Tibial nerve (tissue), 4 donors: Measurements from ENCODE around the gene ZDHHC11. TPM values are rescaled to one million over a fixed set of nuclear protein-coding genes. Genes with fewer than 3 reads are reported as not detected.
"Not testable (repeated sequence)": the region's sequence is repeated elsewhere in the genome, so short reads cannot be mapped to it uniquely, and the experiment has no call there.

Experiments
- DNase-seq, 2 donors: peaks; one replicate each; pipeline ENCODE4 v3.0.0-alpha.2; 2019; ENCODE audit warnings: low spot score in 2 of 2
- H3K27ac ChIP-seq, 4 donors: fragments of 200-600 bp; sonication (generic) in 3 of 4; one replicate each; pipeline ENCODE4 v1.5.1; 2017 to 2019; ENCODE audit warnings: mild to moderate bottlenecking in 1 of 4
- H3K27me3 ChIP-seq, 2 donors: fragments of 200-600 bp; sonication (generic) in 1 of 2; one replicate each; pipeline versions ENCODE4 v1.5.1 to v1.6.0; 2017 to 2019
- H3K36me3 ChIP-seq, 3 donors: fragments of 200-600 bp; sonication (generic); one replicate each; pipeline ENCODE4 v1.5.1; 2018 to 2019
- H3K4me1 ChIP-seq, 4 donors: fragments of 200-600 bp; sonication (generic) in 3 of 4; one replicate each; pipeline ENCODE4 v1.5.1; 2017 to 2019
- H3K4me3 ChIP-seq, 4 donors: fragments of 200-600 bp; sonication (generic) in 3 of 4; one replicate each; pipeline ENCODE4 v1.5.1; 2017 to 2019; ENCODE audit warnings: mild to moderate bottlenecking in 1 of 4, moderate library complexity in 1 of 4
- H3K9me3 ChIP-seq, 4 donors: fragments of 200-600 bp; sonication (generic) in 3 of 4; one replicate each; pipeline ENCODE4 v1.5.1; 2017 to 2019
- CTCF ChIP-seq, 5 experiments: fragments of 200-600 bp in 3 of 5; fragments of 450-650 bp in 2 of 5; sonication (generic) in 3 of 5; IDR thresholded peaks; one replicate each; pipeline ENCODE4 v1.5.1; 2016 to 2019; ENCODE audit warnings: antibody characterized with exemption in 5 of 5, mild to moderate bottlenecking in 3 of 5, moderate library complexity in 2 of 5
- EP300 ChIP-seq, 2 donors: sonication (generic); formaldehyde crosslinking; IDR thresholded peaks; one replicate each; pipeline ENCODE4 v1.6.1; 2017; ENCODE audit warnings: antibody characterized with exemption in 2 of 2, mild to moderate bottlenecking in 1 of 2
- POLR2A ChIP-seq, 2 donors: fragments of 450-650 bp; IDR thresholded peaks; one replicate each; pipeline ENCODE4 v1.6.1; 2017; ENCODE audit warnings: antibody characterized with exemption in 2 of 2, mild to moderate bottlenecking in 2 of 2, moderate library complexity in 2 of 2
- WGBS, 2 donors: methylation state at CpG; one replicate each; pipeline ENCODE4 v1.1.5; 2018; 5-methylcytosine and 5-hydroxymethylcytosine counted together
- total RNA-seq, 4 donors: library from RNA; depleted of rRNA; stranded (reverse); fragments of >200 nt; gene quantifications; one replicate each; pipeline ENCODE4 v1.1.0, GENCODE V29; 2016

Gene ZDHHC11
- total RNA-seq, 4 donors from 2014 or later: 1.1 to 6.9 (median 2.3) TPM

- H3K9me3 ChIP-seq: no peaks in the 10 kb centered on the region
- no peak for DNase-seq
- no peaks in the 10 kb centered on the region for H3K4me1 ChIP-seq
- peaks cover 0 to 18% (median 0%) of the 10 kb centered on the region in 3 donors for H3K36me3 ChIP-seq
- TF ChIP-seq CTCF (IDR thresholded peaks at IDR 0.05): no peak
- TF ChIP-seq EP300 (IDR thresholded peaks at IDR 0.05): no peak
- no peak for TF ChIP-seq POLR2A (IDR thresholded peaks at IDR 0.05)
- WGBS, 2 donors: 87 to 89% methylated on average over 8 of the region's 8 CpGs
- no peaks in the 10 kb centered on the region for H3K27me3 ChIP-seq
- no peak overlapping the region for H3K27ac ChIP-seq
- H3K4me3 ChIP-seq: no peak overlapping the region
Observed at GRCh38 chr5:821504-821903, 29.3 kb downstream of the ZDHHC11 start.

- WGBS, 2 donors: 66 to 69% methylated on average over 3 of the region's 3 CpGs
- Histone ChIP-seq H3K27me3 (no peaks in the 10 kb centered on the region), H3K4me1 (no peaks in the 10 kb centered on the region), H3K36me3 (peaks cover 0 to 18% (median 0%) of the 10 kb centered on the region in 3 donors), H3K4me3 (no peak overlapping the region), H3K9me3 (peaks cover 0 to 10% (median 0%) of the 10 kb centered on the region in 4 donors), H3K27ac (no peak overlapping the region)
- DNase-seq: no peak
- TF ChIP-seq POLR2A (IDR thresholded peaks at IDR 0.05) (no peak), CTCF (IDR thresholded peaks at IDR 0.05) (no peak), EP300 (IDR thresholded peaks at IDR 0.05) (no peak)
Observed at GRCh38 chr5:820245-820644, 30.5 kb downstream of the ZDHHC11 start.

DNA sequence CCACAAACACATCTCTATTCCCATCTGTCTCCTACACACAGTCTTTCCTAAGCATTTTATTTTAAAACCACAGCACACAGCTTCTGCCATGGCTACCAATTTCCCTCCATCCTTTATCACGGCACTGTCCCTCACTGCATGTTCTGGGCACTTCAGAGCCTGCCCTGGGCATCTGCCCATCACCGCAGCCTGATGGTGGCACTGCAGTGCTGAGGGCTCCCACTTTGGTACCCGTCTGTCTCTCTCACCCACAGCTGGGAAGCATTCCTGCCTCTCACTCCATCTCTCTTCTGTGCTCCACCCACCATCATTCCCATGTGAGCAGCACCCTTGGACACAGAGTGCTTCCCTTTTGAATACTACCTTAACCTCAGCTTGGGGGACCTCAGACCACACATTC lies 31.7 kb downstream of the ZDHHC11 start:
- no peaks in the 10 kb centered on the region for H3K27me3 ChIP-seq
- no peak overlapping the region for H3K27ac ChIP-seq
- peaks cover 0 to 11% (median 0%) of the 10 kb centered on the region in 3 donors for H3K36me3 ChIP-seq
- no peak for TF ChIP-seq CTCF (IDR thresholded peaks at IDR 0.05)
- TF ChIP-seq POLR2A (IDR thresholded peaks at IDR 0.05): no peak
- no peak for TF ChIP-seq EP300 (IDR thresholded peaks at IDR 0.05)
- H3K9me3 ChIP-seq: peaks cover 0 to 14% (median 0%) of the 10 kb centered on the region in 4 donors
- WGBS, 2 donors: 76 to 78% methylated on average over 3 of the region's 3 CpGs
- DNase-seq: no peak
- H3K4me3 ChIP-seq: no peak overlapping the region
- H3K4me1 ChIP-seq: no peaks in the 10 kb centered on the region

- no peak overlapping the region for H3K27ac ChIP-seq
- TF ChIP-seq POLR2A (IDR thresholded peaks at IDR 0.05) (no peak), EP300 (IDR thresholded peaks at IDR 0.05) (no peak), CTCF (IDR thresholded peaks at IDR 0.05) (no peak)
- H3K36me3 ChIP-seq: no peaks in the 10 kb centered on the region
- 92 to 97% methylated on average over 15 of the region's 15 CpGs for WGBS, 2 donors
- peaks cover 0 to 14% (median 0%) of the 10 kb centered on the region in 4 donors for H3K9me3 ChIP-seq
- H3K4me3 ChIP-seq: no peak overlapping the region
- no peaks in the 10 kb centered on the region for H3K27me3 ChIP-seq
- H3K4me1 ChIP-seq: no peaks in the 10 kb centered on the region
- DNase-seq: no peak
Observed at GRCh38 chr5:816176-816575, 34.6 kb downstream of the ZDHHC11 start.

GRCh38 chr5:815449-815848 lies 35.3 kb downstream of the ZDHHC11 start:
- H3K36me3 ChIP-seq: no peaks in the 10 kb centered on the region
- no peaks in the 10 kb centered on the region for H3K4me1 ChIP-seq
- WGBS, 2 donors: 94 to 95% methylated on average over 3 of the region's 3 CpGs
- no peak overlapping the region for H3K4me3 ChIP-seq
- H3K27ac ChIP-seq: no peak overlapping the region
- DNase-seq: no peak
- H3K27me3 ChIP-seq: no peaks in the 10 kb centered on the region
- peaks cover 0 to 14% (median 0%) of the 10 kb centered on the region in 4 donors for H3K9me3 ChIP-seq
- TF ChIP-seq CTCF (IDR thresholded peaks at IDR 0.05) (no peak), POLR2A (IDR thresholded peaks at IDR 0.05) (no peak), EP300 (IDR thresholded peaks at IDR 0.05) (no peak)

DNA sequence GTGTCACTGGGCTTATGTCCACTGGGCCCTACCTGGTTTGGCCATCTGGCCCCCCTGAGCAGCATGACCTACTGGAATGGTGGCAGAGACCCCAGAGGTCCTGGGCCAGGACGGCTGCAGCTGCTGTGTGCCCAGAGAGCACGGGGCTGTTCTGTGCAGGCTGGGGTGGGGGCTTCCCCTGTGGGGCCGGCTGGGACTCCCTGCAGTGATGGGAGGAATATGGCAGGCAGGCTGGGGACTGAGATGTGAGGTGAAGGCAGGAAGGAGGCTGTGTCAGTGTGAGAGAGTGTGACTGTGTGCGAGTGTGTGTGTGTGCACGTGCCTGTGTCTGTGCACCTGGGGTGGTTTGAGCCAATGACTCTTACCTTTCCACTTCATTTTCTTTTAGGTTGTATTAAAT lies 37.2 kb downstream of the ZDHHC11 start:
- H3K36me3 ChIP-seq, H3K27me3 ChIP-seq, H3K4me1 ChIP-seq, H3K27ac ChIP-seq, H3K4me3 ChIP-seq, DNase-seq: not testable (repeated sequence)
- H3K9me3 ChIP-seq: peaks cover 0 to 14% (median 0%) of the 10 kb centered on the region in 4 donors
- 73 to 93% methylated on average over 2 to 5 of the region's 5 CpGs for WGBS, 2 donors

DNA sequence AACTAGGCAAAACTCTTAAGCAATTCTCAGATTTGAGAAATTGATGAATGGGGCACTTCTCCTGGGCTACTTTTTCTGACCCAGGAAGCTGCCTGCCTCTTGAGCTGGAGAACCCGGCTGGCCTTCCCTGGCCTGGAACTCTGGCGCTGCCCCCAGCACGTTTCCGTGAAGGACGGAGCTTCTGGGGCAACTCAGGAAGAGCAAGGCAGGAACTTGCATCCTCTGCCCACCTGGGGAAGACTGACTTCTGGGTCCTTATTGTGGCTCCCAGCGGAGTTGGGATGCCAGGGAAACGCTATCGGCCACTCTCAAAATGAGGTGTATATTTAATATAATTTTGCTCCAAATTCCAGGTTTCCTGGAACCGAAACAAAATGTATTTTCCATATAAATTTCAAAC lies 39.4 kb downstream of the ZDHHC11 start:
- not testable (repeated sequence) for DNase-seq, H3K27me3 ChIP-seq, H3K4me1 ChIP-seq, H3K4me3 ChIP-seq, H3K36me3 ChIP-seq, H3K27ac ChIP-seq
- WGBS, 2 donors: 82 to 84% methylated on average over 6 to 9 of the region's 9 CpGs
- peaks cover 0 to 14% (median 0%) of the 10 kb centered on the region in 4 donors for H3K9me3 ChIP-seq

DNA sequence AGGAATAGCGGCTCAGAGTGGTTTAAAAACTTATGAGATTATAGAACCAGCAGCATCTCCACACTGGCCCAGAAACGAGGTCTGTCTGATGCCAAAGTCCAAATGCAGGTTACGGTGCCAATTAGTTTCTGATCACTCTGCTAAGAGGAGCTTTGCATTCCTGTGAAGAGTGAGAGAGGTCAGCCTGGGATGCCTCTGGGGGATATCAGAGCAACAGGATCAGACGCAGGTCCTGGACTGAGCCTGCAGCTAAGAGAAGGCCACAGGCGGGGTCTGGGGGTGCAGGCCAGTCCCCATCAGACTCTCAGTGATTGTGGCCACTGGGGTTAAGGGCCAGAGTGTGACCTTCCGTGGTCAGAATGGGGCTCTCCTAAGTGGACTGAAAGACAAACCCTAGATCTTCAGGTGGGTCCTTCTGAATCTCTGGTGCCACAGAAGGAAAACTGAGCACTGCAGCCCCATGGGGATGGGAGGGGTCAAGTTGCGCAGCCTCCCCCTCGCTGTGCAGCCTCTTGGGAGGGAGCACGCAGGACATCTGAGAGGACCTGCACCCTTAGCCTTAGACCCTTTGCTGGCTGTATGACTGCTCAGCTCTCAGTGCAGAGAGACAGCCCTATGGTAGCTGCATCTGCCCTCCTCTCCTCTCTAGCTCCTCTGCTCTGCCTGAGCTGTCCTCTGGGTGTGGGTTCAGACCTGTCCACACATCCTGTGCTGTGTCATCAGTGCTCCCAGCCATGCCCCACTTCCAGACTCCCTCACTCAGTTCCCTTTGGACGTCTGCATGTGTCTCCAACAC lies 42.9 kb downstream of the ZDHHC11 start:
- H3K4me1 ChIP-seq, H3K27me3 ChIP-seq, H3K4me3 ChIP-seq, DNase-seq, H3K27ac ChIP-seq, H3K36me3 ChIP-seq: not testable (repeated sequence)
- WGBS, 2 donors: 78 to 86% methylated on average over 4 to 6 of the region's 10 CpGs
- peaks cover 0 to 14% (median 1%) of the 10 kb centered on the region in 4 donors for H3K9me3 ChIP-seq
